ENCODE results near the gene LASP1NB.

The LASP1NB gene

GRCh38 chr17:38958756-38959155 lies 33.3 kb downstream of the LASP1NB start:
- H3K4me3 ChIP-seq (ENCODE audit: low read depth, low read length, poor library complexity, severe bottlenecking), result no peak overlapping the region
- ChIA-PET CTCF (no interaction called here), POLR2A (ENCODE audit: low non-redundant PET) (no interaction called here)
- H3K36me3 ChIP-seq (ENCODE audit: insufficient read depth, low read length, poor library complexity, severe bottlenecking), result no peaks in the 10 kb centered on the region
- DNase-seq (ENCODE audit: low spot score), result no peak
- TF ChIP-seq CTCF (conservative IDR thresholded peaks at IDR 0.05; ENCODE audit: low read depth, low read length) (no peak), EZH2 (IDR thresholded peaks at IDR 0.05; ENCODE audit: borderline replicate concordance, low read depth, low read length, poor library complexity, severe bottlenecking) (no peak)
- no peaks in the 10 kb centered on the region for H3K27me3 ChIP-seq (replicated peaks; ENCODE audit: insufficient read depth, low read depth, low read length, poor library complexity)
- BruUV-seq (replicated peaks), result no TSS peak
- intact Hi-C loops (cut with micrococcal nuclease; ENCODE audit: unreplicated experiment), result no loop called here
- no peaks in the 10 kb centered on the region for H3K4me1 ChIP-seq (ENCODE audit: insufficient read depth, low read length, poor library complexity, severe bottlenecking)
- H3K9me3 ChIP-seq (ENCODE audit: low read depth, low read length, poor library complexity, severe bottlenecking), result no peaks in the 10 kb centered on the region
- H3K27ac ChIP-seq (ENCODE audit: low read depth, low read length, poor library complexity, severe bottlenecking), result no peak overlapping the region

DNA sequence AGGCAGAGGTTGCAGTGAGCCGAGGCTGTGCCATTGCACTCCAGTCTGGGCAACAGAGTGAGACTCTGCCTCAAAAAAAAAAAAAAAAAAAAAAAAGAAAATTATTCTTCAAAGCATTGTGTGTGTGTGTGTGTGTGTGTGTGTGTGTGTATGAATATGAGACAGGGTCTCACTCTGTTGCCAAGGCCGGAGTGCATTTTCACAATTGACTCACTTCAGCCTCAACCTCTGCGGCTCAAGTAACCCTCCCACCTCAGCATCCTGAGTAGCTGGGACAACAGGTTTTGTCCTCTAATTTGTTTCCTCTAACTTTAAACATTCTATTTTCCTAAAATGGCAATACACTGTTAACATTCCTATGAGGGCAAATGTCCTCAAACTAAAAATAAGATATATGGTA lies 34.1 kb downstream of the LASP1NB start:
- no peak overlapping the region for H3K27ac ChIP-seq (ENCODE audit: low read depth, low read length, poor library complexity, severe bottlenecking)
- H3K27me3 ChIP-seq (replicated peaks; ENCODE audit: insufficient read depth, low read depth, low read length, poor library complexity), result no peaks in the 10 kb centered on the region
- TF ChIP-seq EZH2 (IDR thresholded peaks at IDR 0.05; ENCODE audit: borderline replicate concordance, low read depth, low read length, poor library complexity, severe bottlenecking) (no peak), CTCF (conservative IDR thresholded peaks at IDR 0.05; ENCODE audit: low read depth, low read length) (no peak)
- DNase-seq (ENCODE audit: low spot score), result no peak
- H3K4me3 ChIP-seq (ENCODE audit: low read depth, low read length, poor library complexity, severe bottlenecking), result no peak overlapping the region
- ChIA-PET POLR2A (ENCODE audit: low non-redundant PET) (no interaction called here), CTCF (no interaction called here)
- intact Hi-C loops (cut with micrococcal nuclease; ENCODE audit: unreplicated experiment), result no loop called here
- no peaks in the 10 kb centered on the region for H3K36me3 ChIP-seq (ENCODE audit: insufficient read depth, low read length, poor library complexity, severe bottlenecking)
- BruUV-seq (replicated peaks), result no TSS peak
- no peaks in the 10 kb centered on the region for H3K4me1 ChIP-seq (ENCODE audit: insufficient read depth, low read length, poor library complexity, severe bottlenecking)
- H3K9me3 ChIP-seq (ENCODE audit: low read depth, low read length, poor library complexity, severe bottlenecking), result no peaks in the 10 kb centered on the region

- Histone ChIP-seq H3K4me3 (ENCODE audit: low read depth, low read length, poor library complexity, severe bottlenecking) (no peak overlapping the region), H3K27me3 (replicated peaks; ENCODE audit: insufficient read depth, low read depth, low read length, poor library complexity) (no peaks in the 10 kb centered on the region), H3K4me1 (ENCODE audit: insufficient read depth, low read length, poor library complexity, severe bottlenecking) (no peaks in the 10 kb centered on the region), H3K9me3 (ENCODE audit: low read depth, low read length, poor library complexity, severe bottlenecking) (no peaks in the 10 kb centered on the region), H3K36me3 (ENCODE audit: insufficient read depth, low read length, poor library complexity, severe bottlenecking) (no peaks in the 10 kb centered on the region), H3K27ac (ENCODE audit: low read depth, low read length, poor library complexity, severe bottlenecking) (no peak overlapping the region)
- ChIA-PET CTCF (no interaction called here), POLR2A (ENCODE audit: low non-redundant PET) (interaction anchor here (0.7 kb wide), 1 partner anchor 11 kb away, joined by 3 read pairs; no protein-coding TSS in a partner anchor)
- BruUV-seq (replicated peaks), result no TSS peak
- intact Hi-C loops (cut with micrococcal nuclease; ENCODE audit: unreplicated experiment), result no loop called here
- no peak for DNase-seq (ENCODE audit: low spot score)
- no peak for TF ChIP-seq EZH2 (IDR thresholded peaks at IDR 0.05; ENCODE audit: borderline replicate concordance, low read depth, low read length, poor library complexity, severe bottlenecking)
- TF ChIP-seq CTCF (conservative IDR thresholded peaks at IDR 0.05; ENCODE audit: low read depth, low read length), result no peak
These were observed 35.0 kb downstream of the LASP1NB start for GRCh38 chr17:38960402-38960801.
